ENCODE results near the gene MAGI1. TPM values are rescaled to one million over a fixed set of nuclear protein-coding genes. Genes with fewer than 3 reads are reported as not detected.

Gene MAGI1
- total RNA-seq, 1 experiment from 2014 or later: 58.2 TPM

- no peak for TF ChIP-seq ZNF219 (CRISPR knock-in tag; IDR thresholded peaks at IDR 0.05; ENCODE audit: borderline replicate concordance)
- TF ChIP-seq TCF7 (CRISPR knock-in tag; IDR thresholded peaks at IDR 0.05; ENCODE audit: low read depth): no peak
- no peak for TF ChIP-seq MAX (CRISPR knock-in tag; IDR thresholded peaks at IDR 0.05)
- no peak for TF ChIP-seq ZNF317 (CRISPR knock-in tag; IDR thresholded peaks at IDR 0.05; ENCODE audit: borderline replicate concordance, low read depth)
- TF ChIP-seq ARID4B (CRISPR knock-in tag; IDR thresholded peaks at IDR 0.05; ENCODE audit: borderline replicate concordance): no peak
- TF ChIP-seq ZNF425 (CRISPR knock-in tag; conservative IDR thresholded peaks at IDR 0.05): no peak
These were observed 206.8 kb downstream of the MAGI1 start (continued) for GRCh38 chr3:65831733-65832425.

GRCh38 chr3:65830948-65831732 is 207.6 kb downstream of the MAGI1 start:
- no peaks in the 10 kb centered on the region for H3K9me3 Mint-ChIP-seq
- H3K4me1 Mint-ChIP-seq: peaks cover 61% of the 10 kb centered on the region
- H3K27me3 Mint-ChIP-seq (ENCODE audit: low read depth): no peaks in the 10 kb centered on the region
- CTCF ChIA-PET: interaction anchor here (1.1 kb wide), 1 partner anchor 76 kb away, joined by 4 read pairs; no protein-coding TSS in a partner anchor
- POLR2A ChIA-PET: no interaction called here
- H3K4me3 Mint-ChIP-seq: no peak overlapping the region
- TF ChIP-seq NFE2L1 (CRISPR knock-in tag; IDR thresholded peaks at IDR 0.05) (no peak), CBFB (CRISPR knock-in tag; IDR thresholded peaks at IDR 0.05; ENCODE audit: low read depth) (no peak), E2F4 (CRISPR knock-in tag; IDR thresholded peaks at IDR 0.05; ENCODE audit: borderline replicate concordance, low read depth) (no peak), FOXP1 (CRISPR knock-in tag; IDR thresholded peaks at IDR 0.05; ENCODE audit: borderline replicate concordance) (no peak), ZBTB43 (CRISPR knock-in tag; IDR thresholded peaks at IDR 0.05) (no peak), ZNF425 (CRISPR knock-in tag; conservative IDR thresholded peaks at IDR 0.05) (no peak), ERG (CRISPR knock-in tag; IDR thresholded peaks at IDR 0.05) (no peak)
- no peak for ATAC-seq
- DNase-seq (ENCODE audit: low spot score): no peak
- no peaks in the 10 kb centered on the region for H3K36me3 Mint-ChIP-seq
- 0 out of 2 replicates have a peak overlapping the region, but pooled peaks have one; percentile 7 for H3K27ac Mint-ChIP-seq

Measured in WTC11 (cell line).